ENCODE data around the gene STC2. TPM values are rescaled to one million over a fixed set of nuclear protein-coding genes. Genes with fewer than 3 reads are reported as not detected.
A peak's percentile ranks its signal among the peaks of the same experiment; 100 is the strongest.
"Not testable (repeated sequence)": the region's sequence is repeated elsewhere in the genome, so short reads cannot be mapped to it uniquely, and the experiment has no call there.

Gene STC2
- total and polyA plus RNA-seq, 8 donors = 6.1 to 117 (median 12.4) TPM

- FAIRE-seq (no peak), ATAC-seq (no peak), DNase-seq (no peak)
- no peaks in the 10 kb centered on the region for H3K9me3 ChIP-seq
- H3K36me3 ChIP-seq = no peaks in the 10 kb centered on the region
- no peak overlapping the region for H3K4me3 ChIP-seq
- WGBS, 2 donors = 69 to 79% methylated on average over 4 of the region's 4 CpGs
- intact Hi-C loops (cut with DNase I) = no loop called here
- TF ChIP-seq CTCF (IDR thresholded peaks at IDR 0.05) = no peak
- no peak overlapping the region for H3K27ac ChIP-seq
- no peaks in the 10 kb centered on the region for H3K27me3 ChIP-seq
- H3K4me1 ChIP-seq = no peaks in the 10 kb centered on the region
Observed at GRCh38 chr5:173288632-173289031, 39.6 kb downstream of the STC2 start.

GRCh38 chr5:173287086-173287485 is 41.1 kb downstream of the STC2 start:
- H3K27ac ChIP-seq = no peak overlapping the region
- FAIRE-seq (no peak), ATAC-seq (no peak), DNase-seq (no peak)
- H3K4me3 ChIP-seq = no peak overlapping the region
- H3K36me3 ChIP-seq = no peaks in the 10 kb centered on the region
- H3K9me3 ChIP-seq = no peaks in the 10 kb centered on the region
- H3K27me3 ChIP-seq = no peaks in the 10 kb centered on the region
- H3K4me1 ChIP-seq = no peaks in the 10 kb centered on the region
- WGBS, 2 donors = 40 to 44% methylated on average over 7 of the region's 7 CpGs
- TF ChIP-seq CTCF (IDR thresholded peaks at IDR 0.05) = no peak
- intact Hi-C loops (cut with DNase I) = no loop called here

- not testable (repeated sequence) for ATAC-seq, H3K27me3 ChIP-seq
Observed at GRCh38 chr5:173284343-173284958, 43.8 kb downstream of the STC2 start.

GRCh38 chr5:173283318-173284288 is 44.6 kb downstream of the STC2 start:
- Histone ChIP-seq H3K36me3 (no peaks in the 10 kb centered on the region), H3K4me3 (peak overlapping the region in 2 of 4 donors; percentile 16 to 33), H3K27me3 (no peaks in the 10 kb centered on the region), H3K27ac (no peak overlapping the region), H3K9me3 (no peaks in the 10 kb centered on the region), H3K4me1 (no peaks in the 10 kb centered on the region)
- DNase-seq = peak; percentile 73 to 91 (median 84)
- peak; percentile 56 to 75 (median 67) for TF ChIP-seq CTCF (IDR thresholded peaks at IDR 0.05)
- intact Hi-C loops (cut with DNase I) = no loop called here
- FAIRE-seq = no peak
- WGBS, 2 donors = 4 to 5% methylated on average over 45 of the region's 45 CpGs
- peak; percentile 99 to 100 (median 99) for ATAC-seq

More at GRCh38 chr5:173284343-173284958, 43.8 kb downstream of the STC2 start:
- H3K9me3 ChIP-seq; intact Hi-C loops (cut with DNase I); DNase-seq; H3K4me3 ChIP-seq; H3K27ac ChIP-seq; FAIRE-seq; H3K36me3 ChIP-seq; H3K4me1 ChIP-seq: not testable (repeated sequence)
- WGBS, 2 donors = 76 to 87% methylated on average over 4 of the region's 4 CpGs

GRCh38 chr5:173282916-173283315 is 45.3 kb downstream of the STC2 start:
- FAIRE-seq (no peak), DNase-seq (no peak), ATAC-seq (no peak)
- intact Hi-C loops (cut with DNase I) = no loop called here
- H3K27me3 ChIP-seq = no peaks in the 10 kb centered on the region
- no peaks in the 10 kb centered on the region for H3K9me3 ChIP-seq
- no peak overlapping the region for H3K4me3 ChIP-seq
- WGBS, 2 donors = 74 to 76% methylated on average over 10 of the region's 10 CpGs
- TF ChIP-seq CTCF (IDR thresholded peaks at IDR 0.05) = no peak
- H3K4me1 ChIP-seq = no peaks in the 10 kb centered on the region
- no peak overlapping the region for H3K27ac ChIP-seq
- H3K36me3 ChIP-seq = no peaks in the 10 kb centered on the region

Data from pancreas (tissue), 10 donors.